Fibroblast of lung (primary cell): ENCODE results near the gene AIPL1. TPM values are rescaled to one million over a fixed set of nuclear protein-coding genes. Genes with fewer than 3 reads are reported as not detected.

Experiments used
- DNase-seq, 2 donors: peaks; one replicate each; pipeline versions ENCODE4 v3.0.0 to v3.0.0-alpha.2; 2010; ENCODE audit warnings: low read depth in 2 of 2
- H2AFZ ChIP-seq: 2 replicates; pipeline ENCODE4 v1.5.1; 2012; ENCODE audit warnings: low read length, control low read depth, inconsistent platforms
- H3K27ac ChIP-seq: 2 replicates; pipeline ENCODE4 v1.5.1; 2011; ENCODE audit warnings: low read length, control low read depth; ENCODE audit not compliant: insufficient read depth
- H3K27me3 ChIP-seq: 2 replicates; pipeline ENCODE4 v1.5.1; 2011; ENCODE audit warnings: mild to moderate bottlenecking, low read length; ENCODE audit not compliant: control insufficient read depth, insufficient read depth
- H3K36me3 ChIP-seq: 2 replicates; pipeline ENCODE4 v1.5.1; 2011; ENCODE audit warnings: low read length; ENCODE audit not compliant: control insufficient read depth, insufficient read depth
- H3K4me1 ChIP-seq: 2 replicates; pipeline ENCODE4 v1.5.1; 2011; ENCODE audit warnings: low read length; ENCODE audit not compliant: control insufficient read depth, insufficient read depth; ENCODE audit errors: extremely low read depth
- H3K4me2 ChIP-seq: 2 replicates; pipeline ENCODE4 v1.5.1; 2011; ENCODE audit warnings: low read length, control low read depth; ENCODE audit not compliant: insufficient read depth; ENCODE audit errors: extremely low read depth
- H3K4me3 ChIP-seq, 4 experiments: fragments of 200-600 bp in 1 of 4; sonication (generic) in 1 of 4; replicated peaks in 1 of 4; 2 replicates each; pipeline ENCODE4 v1.5.1; 2011 to 2016; ENCODE audit warnings: low read length in 4 of 4, low read depth in 3 of 4, mild to moderate bottlenecking in 3 of 4, control low read depth in 2 of 4, inconsistent platforms in 1 of 4, mixed read lengths in 1 of 4; ENCODE audit not compliant: insufficient read depth in 1 of 4; ENCODE audit errors: control extremely low read depth in 1 of 4
- H3K79me2 ChIP-seq: 2 replicates; pipeline ENCODE4 v1.5.1; 2012; ENCODE audit warnings: mild to moderate bottlenecking, low read length, inconsistent platforms; ENCODE audit not compliant: control insufficient read depth, insufficient read depth
- H3K9ac ChIP-seq: 2 replicates; pipeline ENCODE4 v1.5.1; 2011; ENCODE audit warnings: mild to moderate bottlenecking, low read length, control low read depth; ENCODE audit not compliant: insufficient read depth
- H3K9me3 ChIP-seq: 2 replicates; pipeline ENCODE4 v1.5.1; 2012; ENCODE audit warnings: low read depth, low read length; ENCODE audit not compliant: control insufficient read depth, insufficient read depth
- H4K20me1 ChIP-seq: 2 replicates; pipeline ENCODE4 v1.5.1; 2011; ENCODE audit warnings: low read length; ENCODE audit not compliant: control insufficient read depth, insufficient read depth; ENCODE audit errors: extremely low read depth
- CTCF ChIP-seq, 2 donors: IDR thresholded peaks in 1 of 2; conservative IDR thresholded peaks in 1 of 2; 1 replicate in 1 of 2; 2 replicates in 1 of 2; pipeline ENCODE4 v1.5.1; 2011 to 2012; ENCODE audit warnings: low read length in 2 of 2, control low read depth in 1 of 2, inconsistent platforms in 1 of 2, low read depth in 1 of 2, mild to moderate bottlenecking in 1 of 2
- EZH2 ChIP-seq: IDR thresholded peaks from 2 replicates; pipeline ENCODE4 v1.5.1; 2012; ENCODE audit warnings: low read length, control low read depth, mild to moderate bottlenecking; ENCODE audit errors: missing control alignments
- polyA plus RNA-seq, 2 donors: library from polyadenylated mRNA; depleted of rRNA in 1 of 2; stranded (reverse) in 1 of 2; unstranded in 1 of 2; fragments of >200 nt; gene quantifications; 2 replicates each; pipeline ENCODE4 v1.2.1, GENCODE V29; 2011 to 2012; ENCODE audit warnings: missing spikeins in 1 of 2
- total RNA-seq: library from RNA; depleted of rRNA; stranded (reverse); fragments of >200 nt; gene quantifications from 2 replicates; pipeline ENCODE4 v1.2.1, GENCODE V29; 2014

AIPL1 gene
- total and polyA plus RNA-seq, 2 donors (not counting 1 experiment from before 2014, with no cell fraction given) = 0.05 TPM; not detected in 1

- Histone ChIP-seq H3K9me3 (no peaks in the 10 kb centered on the region), H3K36me3 (no peaks in the 10 kb centered on the region), H3K4me2 (no peak overlapping the region), H3K27me3 (no peaks in the 10 kb centered on the region), H3K4me1 (no peaks in the 10 kb centered on the region), H3K9ac (no peak overlapping the region), H4K20me1 (no peaks in the 10 kb centered on the region), H2AFZ (no peak overlapping the region), H3K79me2 (no peaks in the 10 kb centered on the region), H3K4me3 (no peak overlapping the region), H3K27ac (no peak overlapping the region)
- no peak for DNase-seq
- TF ChIP-seq EZH2 = no peak
- no peak for TF ChIP-seq CTCF (conservative IDR thresholded peaks at IDR 0.05 in 1 of 2, IDR thresholded peaks at IDR 0.05 in 1 of 2; ENCODE audit: low read depth in 1 of 2, low read length in 2 of 2)
These were observed 8.4 kb downstream of the AIPL1 start for GRCh38 chr17:6426356-6427101.

DNA sequence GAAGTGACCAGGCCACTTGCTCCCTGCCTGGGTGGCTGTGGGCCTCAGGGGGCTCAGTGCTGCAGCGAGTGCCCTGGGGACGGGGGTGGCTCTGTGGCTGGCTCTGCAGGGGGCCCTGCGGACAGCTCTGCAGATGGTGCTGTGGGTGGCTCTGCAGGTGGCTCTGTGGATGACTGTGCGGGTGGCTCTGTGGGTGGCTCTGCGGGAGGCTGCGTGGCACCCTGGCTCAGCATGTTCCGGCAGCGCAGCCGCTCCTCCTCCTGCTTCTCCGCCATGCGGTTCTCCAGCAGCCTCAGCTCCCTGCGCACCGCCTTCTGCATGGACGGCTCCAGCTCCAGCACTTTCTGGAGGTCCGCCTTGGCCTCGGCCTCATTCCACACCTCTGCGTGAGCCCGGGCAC lies 9.5 kb downstream of the AIPL1 start:
- H3K27ac ChIP-seq = no peak overlapping the region
- H4K20me1 ChIP-seq = no peaks in the 10 kb centered on the region
- TF ChIP-seq EZH2 (no peak), CTCF (conservative IDR thresholded peaks at IDR 0.05 in 1 of 2, IDR thresholded peaks at IDR 0.05 in 1 of 2; ENCODE audit: low read depth in 1 of 2, low read length in 2 of 2) (no peak)

GRCh38 chr17:6423931-6424330 lies 11.0 kb downstream of the AIPL1 start:
- H3K9me3 ChIP-seq = no peaks in the 10 kb centered on the region

More for the DNA sequence above, 9.5 kb downstream of the AIPL1 start:
- no peak for DNase-seq
- no peaks in the 10 kb centered on the region for H3K79me2 ChIP-seq
- no peak overlapping the region for H3K4me3 ChIP-seq
- H3K36me3 ChIP-seq = no peaks in the 10 kb centered on the region
- no peak overlapping the region for H3K9ac ChIP-seq
- no peaks in the 10 kb centered on the region for H3K27me3 ChIP-seq
- H3K9me3 ChIP-seq = no peaks in the 10 kb centered on the region
- no peak overlapping the region for H3K4me2 ChIP-seq
- no peak overlapping the region for H2AFZ ChIP-seq
- H3K4me1 ChIP-seq = no peaks in the 10 kb centered on the region

More at GRCh38 chr17:6423931-6424330, 11.0 kb downstream of the AIPL1 start:
- no peak overlapping the region for H3K4me2 ChIP-seq
- H4K20me1 ChIP-seq = no peaks in the 10 kb centered on the region
- H3K27ac ChIP-seq = no peak overlapping the region
- TF ChIP-seq EZH2 = no peak
- TF ChIP-seq CTCF (conservative IDR thresholded peaks at IDR 0.05 in 1 of 2, IDR thresholded peaks at IDR 0.05 in 1 of 2; ENCODE audit: low read depth in 1 of 2, low read length in 2 of 2) = no peak
- H2AFZ ChIP-seq = no peak overlapping the region
- H3K4me1 ChIP-seq = no peaks in the 10 kb centered on the region
- H3K27me3 ChIP-seq = no peaks in the 10 kb centered on the region
- no peaks in the 10 kb centered on the region for H3K36me3 ChIP-seq
- no peaks in the 10 kb centered on the region for H3K79me2 ChIP-seq
- DNase-seq = no peak
- no peak overlapping the region for H3K9ac ChIP-seq
- no peak overlapping the region for H3K4me3 ChIP-seq
